GM20431 (cell line): ENCODE results near the gene FLT1.

Experiments used
- in situ Hi-C: fragments of 300-500 bp; cut with MseI, MboI; formaldehyde crosslinking; loops from one replicate; pipeline ENCODE4 v1.15.0; 2020; ENCODE audit warnings: low sequenced_read_pairs; ENCODE audit not compliant: unreplicated experiment

Gene FLT1

GRCh38 chr13:28440774-28441504 is 54.0 kb downstream of the FLT1 start:
- in situ Hi-C loops = no loop called here

DNA sequence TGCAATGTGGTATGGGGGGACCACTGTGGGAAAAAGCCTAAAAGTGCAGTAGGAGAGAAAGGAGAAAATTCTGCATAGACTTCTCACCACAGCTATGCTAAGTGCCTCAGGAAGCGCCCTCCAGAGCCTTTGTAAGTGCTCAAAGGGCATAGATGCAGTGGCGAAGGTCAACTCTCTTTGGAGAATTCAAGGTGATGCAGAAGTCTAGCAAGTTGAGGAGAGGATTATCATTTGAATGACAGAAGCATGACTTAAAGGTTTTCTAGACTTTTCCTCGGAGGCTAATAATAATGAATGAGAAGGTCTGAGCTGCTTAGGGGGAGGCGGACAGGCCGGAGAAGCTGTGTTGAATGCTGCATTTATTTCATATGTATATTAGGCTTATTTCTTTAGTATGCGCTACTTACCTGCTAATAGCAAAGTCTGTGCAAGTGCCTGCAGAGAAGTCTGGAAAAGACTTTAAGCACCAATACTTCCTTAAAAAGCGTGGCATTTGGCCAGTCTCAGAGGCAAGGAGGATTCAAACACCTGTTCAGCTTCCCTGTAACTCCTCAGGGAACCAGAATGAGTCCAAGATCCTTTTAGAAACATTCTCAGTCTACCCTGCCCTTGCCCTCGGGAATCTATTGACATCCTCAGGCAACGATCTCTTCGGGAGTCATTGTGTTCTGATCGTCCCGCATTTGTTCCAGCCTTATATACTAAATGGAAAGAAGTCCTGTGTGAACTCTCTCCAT is 56.2 kb downstream of the FLT1 start:
- in situ Hi-C loops = no loop called here

DNA sequence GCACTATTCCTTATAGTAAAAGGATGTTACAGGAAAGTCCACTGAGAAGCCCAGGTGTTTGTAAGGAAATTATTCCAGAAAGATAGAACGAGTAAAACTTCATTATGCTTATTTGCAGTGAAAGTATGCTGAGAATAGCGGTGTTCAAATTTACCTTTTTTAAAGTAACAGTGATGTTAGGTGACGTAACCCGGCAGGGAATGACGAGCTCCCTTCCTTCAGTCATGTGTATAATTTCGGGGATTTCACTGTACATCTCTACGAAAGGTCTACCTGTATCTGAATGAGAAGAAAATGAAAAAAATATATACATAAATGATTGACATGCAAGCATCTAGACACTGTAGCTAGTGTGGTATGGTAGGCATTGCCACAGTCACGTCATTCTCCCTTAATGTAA is 56.9 kb downstream of the FLT1 start:
- in situ Hi-C loops = no loop called here

DNA sequence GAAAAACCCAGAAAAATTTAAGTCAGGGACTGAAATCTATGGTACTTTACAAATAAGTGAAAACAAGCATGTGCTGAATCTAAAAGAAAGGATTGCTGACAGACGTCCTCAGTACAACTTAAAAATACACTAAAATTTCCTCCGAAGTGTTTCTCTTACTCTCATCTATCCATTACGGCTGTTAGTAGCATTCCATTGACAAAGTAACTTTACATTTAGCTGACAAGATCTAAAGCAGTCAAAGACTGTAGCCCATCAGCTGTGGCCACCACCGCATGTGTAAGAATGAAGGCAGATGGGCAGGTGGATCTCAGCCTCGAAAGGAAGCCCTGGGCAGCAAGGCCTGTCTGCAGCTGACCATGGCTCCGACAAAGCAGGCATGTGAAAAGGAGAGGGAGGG is 59.0 kb downstream of the FLT1 start:
- in situ Hi-C loops = no loop called here

DNA sequence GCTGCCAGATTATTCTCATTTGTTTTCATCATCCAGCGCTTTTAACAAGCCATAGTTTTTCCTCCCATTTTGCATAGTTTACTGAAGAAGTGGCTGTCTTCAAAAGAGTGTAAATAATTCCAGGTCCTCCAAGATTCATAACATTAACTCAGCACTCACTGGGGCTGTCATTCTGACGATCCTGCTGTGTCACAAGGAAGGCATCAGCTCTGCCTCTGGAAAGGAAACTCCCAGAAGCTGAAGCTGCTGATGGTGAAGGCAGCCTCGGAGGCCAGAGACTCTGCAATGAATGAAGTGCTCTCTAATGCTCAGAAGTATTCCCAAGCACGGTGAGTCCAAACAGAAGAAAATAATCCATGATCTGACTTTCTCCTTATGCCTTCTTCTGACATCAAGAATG is 60.0 kb downstream of the FLT1 start:
- in situ Hi-C loops = no loop called here

GRCh38 chr13:28432816-28433560 is 61.9 kb downstream of the FLT1 start:
- in situ Hi-C loops = no loop called here

DNA sequence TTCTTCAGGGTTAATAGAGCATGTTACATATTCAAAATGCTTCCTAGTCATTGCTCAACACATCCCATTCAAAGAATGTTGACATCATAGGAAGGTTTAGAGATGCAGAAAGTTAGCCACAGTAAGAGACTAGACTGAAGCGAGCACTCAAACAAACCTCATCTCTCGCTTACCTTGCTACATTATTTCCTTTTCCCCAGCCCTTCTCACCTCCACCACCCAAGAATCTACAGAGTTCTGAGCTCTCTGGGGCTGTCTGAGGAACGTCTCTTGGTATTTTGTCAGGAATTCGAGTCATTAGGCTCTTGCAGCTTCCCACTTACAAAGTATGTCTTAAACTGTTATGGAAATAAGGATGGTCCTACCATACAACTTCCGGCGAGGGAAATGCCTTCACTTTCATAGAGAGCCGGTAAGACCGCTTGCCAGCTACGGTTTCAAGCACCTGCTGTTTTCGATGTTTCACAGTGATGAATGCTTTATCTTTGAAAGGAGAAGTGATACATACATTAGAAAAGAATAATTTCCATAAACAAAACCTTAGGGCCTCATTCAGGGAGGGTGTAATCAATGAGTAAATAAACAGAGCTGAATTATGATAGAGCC is 65.1 kb downstream of the FLT1 start:
- in situ Hi-C loops = no loop called here

- in situ Hi-C loops = no loop called here
These were observed 65.8 kb downstream of the FLT1 start for GRCh38 chr13:28429096-28429495.

- in situ Hi-C loops = no loop called here
These were observed 68.5 kb downstream of the FLT1 start for GRCh38 chr13:28426381-28426780.

DNA sequence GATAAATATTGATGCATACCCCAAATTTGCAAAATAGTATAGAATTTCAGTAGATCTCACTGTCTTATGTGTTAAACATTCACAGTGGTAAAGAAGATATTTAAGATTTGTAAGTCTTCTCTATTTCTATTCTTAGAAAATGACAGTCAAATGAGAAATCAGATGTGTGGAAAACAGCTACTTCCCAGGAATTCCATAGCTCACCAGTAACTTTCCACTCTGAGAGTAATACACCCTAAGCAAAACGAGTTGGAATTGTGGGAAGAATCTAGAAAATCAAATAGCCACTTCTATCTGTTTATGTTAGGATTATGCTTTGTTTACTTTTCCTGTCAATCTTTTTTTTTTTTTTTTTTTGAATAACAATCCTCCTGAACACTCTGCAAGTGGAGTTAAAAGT is 69.1 kb downstream of the FLT1 start:
- in situ Hi-C loops = no loop called here

DNA sequence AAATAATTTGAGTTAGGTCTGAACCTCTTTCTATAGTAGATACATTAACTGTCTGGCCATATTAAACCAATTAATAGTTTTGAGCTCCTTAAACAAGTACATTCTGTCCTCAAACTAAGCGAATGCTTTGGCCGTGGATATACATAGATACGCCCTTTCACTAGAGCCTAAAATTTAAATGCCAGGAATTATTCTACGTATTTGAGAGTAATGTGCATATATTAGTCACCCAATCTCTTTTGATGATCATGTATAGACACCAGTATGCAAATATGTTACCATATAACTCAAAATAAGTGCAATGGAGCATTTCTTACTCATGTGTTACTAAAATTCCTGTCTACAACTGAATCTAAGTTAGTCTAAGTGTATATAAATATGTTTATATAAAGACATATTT is 70.4 kb downstream of the FLT1 start:
- in situ Hi-C loops = no loop called here

GRCh38 chr13:28423010-28423409 is 71.9 kb downstream of the FLT1 start:
- in situ Hi-C loops = no loop called here

DNA sequence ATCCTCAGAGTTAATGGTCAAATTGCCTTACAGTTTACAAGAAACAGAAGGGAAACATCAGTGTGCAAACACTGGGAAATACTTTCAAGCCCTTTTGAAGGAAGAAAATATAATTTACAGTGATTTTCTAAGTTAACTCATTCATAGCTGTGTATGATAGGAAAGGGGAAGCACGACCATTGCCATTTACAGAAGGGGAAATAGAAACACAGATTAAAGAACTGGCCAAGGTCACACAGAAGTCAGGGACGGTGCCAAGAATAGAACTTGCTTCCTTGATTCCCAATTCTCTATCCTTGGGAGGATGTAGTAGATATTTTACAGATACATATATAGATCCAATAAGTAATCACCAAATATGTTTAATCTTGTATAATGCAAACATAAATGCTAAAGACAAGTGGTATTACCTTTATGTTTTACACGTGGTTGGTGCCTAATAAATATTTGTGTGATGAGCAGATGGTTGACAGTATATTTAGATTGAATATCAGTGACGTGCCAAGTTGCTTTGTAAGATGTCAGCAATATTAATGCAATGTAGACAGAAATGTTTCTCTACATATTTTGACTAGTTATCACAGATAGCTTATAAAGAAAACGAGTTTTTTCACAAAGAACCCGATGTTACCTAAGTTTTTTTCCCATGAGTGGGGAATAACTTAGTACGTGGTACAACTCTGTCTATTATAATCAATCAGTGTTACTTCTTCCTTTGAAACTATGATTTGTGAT is 73.1 kb downstream of the FLT1 start:
- in situ Hi-C loops = no loop called here

DNA sequence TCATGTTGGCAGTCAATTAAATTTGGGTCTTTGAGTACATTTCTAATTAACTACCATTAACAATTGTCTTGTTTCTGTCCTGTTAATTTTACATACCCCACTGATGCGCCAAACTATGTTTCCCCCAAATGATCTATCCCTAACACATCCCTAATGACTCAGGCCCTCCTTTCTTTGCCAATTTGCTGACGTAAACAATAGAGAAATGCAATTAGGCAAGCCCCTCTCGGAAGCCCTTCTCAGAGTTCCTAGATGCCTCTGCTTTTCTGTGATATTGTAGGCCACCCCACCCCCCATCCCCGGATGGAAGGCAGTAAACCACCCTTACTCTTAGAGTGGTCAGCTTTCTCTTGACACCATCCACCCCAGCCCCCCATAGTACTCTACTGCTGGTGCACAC is 74.2 kb downstream of the FLT1 start:
- in situ Hi-C loops = no loop called here

GRCh38 chr13:28415994-28416421 is 78.9 kb downstream of the FLT1 start:
- in situ Hi-C loops = no loop called here

DNA sequence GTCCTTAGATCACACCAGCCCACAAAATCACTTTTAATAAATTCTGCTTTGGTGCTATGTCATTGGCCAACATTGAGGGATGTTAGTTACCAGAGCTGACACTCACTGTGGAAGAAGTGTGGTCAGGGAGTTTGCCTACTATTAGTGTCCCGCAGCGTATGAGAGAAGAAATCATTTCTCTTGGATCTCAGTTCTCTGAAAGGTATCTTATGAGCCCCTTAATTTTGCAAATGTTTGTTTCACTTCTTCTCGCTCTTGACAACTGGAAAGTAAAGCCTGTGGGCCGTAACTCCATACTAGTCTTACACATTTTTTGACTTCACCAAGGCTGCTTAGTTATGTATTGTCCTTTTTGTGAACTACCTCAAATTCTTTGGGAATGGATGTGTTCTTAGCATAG is 80.9 kb downstream of the FLT1 start:
- in situ Hi-C loops = no loop called here

- in situ Hi-C loops = no loop called here
These were observed 81.9 kb downstream of the FLT1 start for GRCh38 chr13:28412981-28413380.

DNA sequence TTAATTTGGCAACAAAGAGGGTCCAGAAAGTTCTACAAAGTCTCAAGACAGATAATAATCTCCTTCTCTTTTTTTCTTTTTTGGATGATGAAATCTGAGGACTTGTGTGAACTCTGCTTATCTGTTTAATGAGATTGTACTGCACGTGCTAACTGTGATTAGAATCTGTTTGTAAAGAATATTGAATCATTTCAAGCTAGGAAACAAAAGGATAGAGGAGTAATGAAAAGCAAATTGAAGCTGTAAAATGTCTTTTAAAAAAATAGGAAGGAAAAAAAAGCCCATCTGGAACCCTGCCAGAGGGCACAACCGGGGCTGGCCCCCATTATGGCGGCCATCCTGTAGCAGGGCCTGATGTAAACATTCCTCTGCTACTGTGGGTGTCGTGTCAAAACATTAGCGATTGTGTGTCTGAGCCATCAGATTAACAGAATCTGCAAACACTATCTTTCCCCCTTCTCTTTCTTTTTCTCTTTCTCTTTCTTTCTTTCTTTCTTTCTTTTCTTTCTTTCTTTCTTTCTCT is 83.0 kb downstream of the FLT1 start:
- in situ Hi-C loops = no loop called here

DNA sequence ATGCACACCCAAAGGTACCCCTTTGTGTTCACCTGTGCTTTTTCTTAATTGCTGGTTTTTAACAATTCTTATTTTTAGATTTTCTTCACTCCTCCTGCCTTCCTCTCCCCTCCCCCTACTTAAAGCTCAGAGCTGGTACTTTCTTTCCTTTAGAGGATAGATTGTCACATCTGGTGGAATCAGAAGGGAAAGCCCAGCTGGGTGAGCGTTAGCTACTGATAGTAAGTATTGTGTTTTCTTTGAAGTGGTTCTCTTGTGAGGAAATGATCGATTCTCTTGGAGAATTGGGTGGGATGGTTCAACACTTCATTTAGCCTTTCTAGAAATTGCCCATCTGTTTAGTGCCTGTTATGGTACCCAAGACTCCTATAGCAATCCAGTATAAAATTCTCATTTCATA is 84.8 kb downstream of the FLT1 start:
- in situ Hi-C loops = no loop called here

DNA sequence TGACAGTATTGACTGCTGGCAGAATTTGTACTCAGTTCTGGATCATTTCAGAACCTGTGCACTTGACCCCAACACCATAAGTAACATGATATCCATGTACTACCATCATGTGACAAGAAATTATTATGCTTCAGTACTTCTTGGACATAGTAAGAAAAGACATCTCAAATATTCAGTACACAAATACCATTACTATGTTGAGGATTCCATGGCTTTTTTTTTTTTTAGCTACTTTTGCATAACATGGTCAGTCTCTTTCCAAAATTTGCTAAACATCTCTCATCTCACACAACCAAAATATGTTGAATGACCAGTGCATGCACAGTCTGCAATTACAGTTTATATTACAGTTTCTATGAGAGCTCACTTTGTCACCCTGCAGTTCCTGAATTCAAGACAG is 85.3 kb downstream of the FLT1 start:
- in situ Hi-C loops = no loop called here
